Activated CD4-positive, alpha-beta T cell treated with anti-CD3 and anti-CD28 coated beads for 48 hours (primary cell): ENCODE data around the gene FCHO2.

Experiments used
- DNase-seq: peaks from one replicate; pipeline ENCODE4 v3.0.0-alpha.2; 2020

FCHO2 gene

DNA sequence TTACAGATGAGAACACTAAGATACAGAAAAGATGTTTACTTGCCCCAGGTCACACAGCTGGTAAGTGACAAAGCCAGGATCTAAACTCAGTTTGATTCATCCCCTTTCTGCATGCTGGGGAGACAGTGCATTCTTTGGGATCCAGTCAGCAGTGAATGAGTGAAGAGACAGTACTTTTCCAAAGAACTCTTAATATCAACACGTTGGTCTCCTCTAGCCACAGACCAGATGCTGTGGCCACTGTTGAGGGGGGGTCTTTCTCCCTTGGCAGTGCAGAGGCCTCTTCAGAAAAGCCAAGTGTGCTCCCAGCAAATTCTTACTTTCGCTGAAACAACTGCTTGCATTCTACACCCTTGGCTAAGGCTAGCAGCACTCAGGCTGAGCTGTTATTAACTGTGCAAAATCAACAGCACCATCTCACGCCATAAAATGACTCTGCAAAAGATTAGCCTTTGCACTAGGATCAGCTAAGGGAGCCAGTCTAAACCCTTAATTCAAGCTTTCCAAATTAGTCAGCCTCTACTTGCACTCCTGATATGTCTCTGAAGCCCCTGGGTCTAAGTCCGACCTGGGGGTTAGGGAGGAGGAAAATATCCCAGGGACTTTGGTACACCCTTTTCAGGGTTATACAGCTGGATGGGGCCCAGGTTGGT lies 159.7 kb downstream of the FCHO2 start:
- DNase-seq: no peak

DNA sequence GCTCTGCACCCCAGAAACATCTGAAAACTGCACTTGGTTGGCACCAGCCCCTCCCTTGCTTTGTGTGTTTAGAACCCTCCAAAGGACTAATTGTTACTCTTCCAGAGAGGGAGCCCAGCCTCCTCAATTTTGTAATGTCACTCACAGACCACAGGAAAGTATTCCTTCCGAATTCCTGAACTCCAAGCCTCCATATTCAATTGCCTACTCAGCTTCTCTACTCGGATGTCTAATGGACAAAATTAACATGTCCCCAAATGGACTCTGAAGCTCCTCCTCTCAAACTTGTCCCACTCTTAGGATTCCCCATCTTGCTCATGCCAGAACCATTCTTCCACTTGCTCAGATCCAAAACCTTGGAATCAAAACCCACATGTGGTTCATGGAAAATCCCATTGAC lies 160.7 kb downstream of the FCHO2 start:
- no peak for DNase-seq

DNA sequence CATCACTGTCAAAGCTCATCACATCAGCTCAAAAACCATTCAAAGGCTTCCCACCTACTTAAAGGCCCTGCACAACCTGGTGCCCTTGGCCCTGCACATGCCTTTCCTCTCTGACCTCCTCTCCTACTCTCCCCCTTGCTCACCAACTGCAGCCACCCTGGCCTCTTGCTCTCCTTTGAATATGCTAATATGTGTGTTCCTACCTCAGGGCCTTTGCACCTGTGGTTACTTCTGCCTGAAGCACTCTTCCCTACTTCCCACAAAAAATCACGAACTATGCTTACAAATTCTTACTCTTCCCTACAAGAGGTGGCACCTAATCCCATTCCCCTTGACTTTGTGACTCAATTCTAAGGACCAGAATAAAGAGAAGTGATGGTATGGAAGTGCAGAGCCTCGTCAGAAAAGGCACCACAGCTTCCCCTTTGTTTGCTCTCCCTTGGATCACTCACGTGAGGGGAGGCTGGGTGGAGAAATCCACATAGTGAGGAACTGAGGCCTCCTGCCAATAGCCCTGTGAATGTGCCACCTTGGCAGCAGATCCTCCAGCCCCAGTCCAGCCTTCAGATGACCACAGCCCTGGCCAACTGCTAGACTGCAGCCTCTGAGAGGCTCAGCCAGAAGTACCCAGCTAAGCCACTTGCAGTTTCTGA lies 161.4 kb downstream of the FCHO2 start:
- DNase-seq: no peak

DNA sequence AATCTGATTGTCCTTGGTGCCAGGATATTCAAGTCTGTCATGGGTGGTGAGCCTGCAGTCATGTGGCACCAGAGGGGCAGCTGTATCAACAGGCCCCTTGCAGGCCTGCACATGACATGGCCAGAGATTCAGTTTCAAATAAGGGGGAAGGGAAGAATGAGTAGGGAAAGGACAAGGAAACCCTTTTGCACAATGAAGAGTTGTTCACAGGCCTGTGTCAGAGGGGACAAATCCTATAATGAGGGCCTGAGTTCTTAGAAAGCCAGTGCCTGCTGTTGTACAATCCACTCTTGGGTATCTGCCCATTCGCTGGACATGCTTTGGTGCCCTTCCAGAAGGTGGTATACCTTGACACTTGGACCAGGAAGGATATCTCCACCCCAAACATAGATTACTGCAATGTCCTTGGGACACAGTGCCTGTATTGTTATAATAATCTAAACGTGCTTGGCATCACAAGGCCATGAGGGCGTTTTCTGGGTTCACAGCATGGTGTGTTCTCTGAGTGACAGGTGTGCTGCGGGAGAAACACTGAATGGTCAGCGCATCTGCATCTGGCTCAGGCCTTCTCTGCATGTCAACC lies 162.6 kb downstream of the FCHO2 start:
- DNase-seq: no peak

DNA sequence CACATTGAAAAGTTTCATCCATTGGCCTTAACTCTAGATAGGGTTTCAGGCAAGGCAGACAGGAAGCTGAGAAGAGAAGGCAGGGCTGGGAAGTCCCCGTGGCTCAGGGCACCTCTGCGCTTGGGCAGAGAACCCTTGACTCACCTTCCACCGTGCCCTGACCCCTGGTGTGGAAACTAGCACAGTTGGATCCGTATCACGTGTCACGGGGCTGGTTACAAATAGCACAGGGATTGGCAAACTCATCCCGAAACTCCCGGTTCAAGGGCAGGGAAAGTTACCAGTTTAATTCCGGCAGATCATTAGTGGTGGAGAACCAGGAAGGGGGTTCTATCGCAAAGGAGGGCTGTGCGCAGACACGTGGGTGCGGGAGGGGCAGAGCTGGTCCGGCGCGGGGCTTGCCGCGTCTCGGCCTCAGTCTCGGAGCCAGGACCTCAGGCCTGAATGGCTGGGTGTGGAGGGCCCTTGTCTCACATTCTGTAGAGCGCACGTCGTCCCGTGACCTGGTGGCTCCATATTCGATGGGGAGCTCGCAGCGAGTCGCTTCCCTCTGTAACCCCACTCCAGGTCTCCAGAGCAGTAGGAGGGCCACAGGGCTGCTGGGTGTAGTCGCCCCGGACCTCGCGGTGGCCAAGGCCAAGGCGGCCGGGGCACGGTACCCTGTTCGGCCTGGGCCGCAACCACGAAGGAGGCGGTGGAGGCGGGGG lies 163.8 kb downstream of the FCHO2 start:
- DNase-seq: no peak

DNA sequence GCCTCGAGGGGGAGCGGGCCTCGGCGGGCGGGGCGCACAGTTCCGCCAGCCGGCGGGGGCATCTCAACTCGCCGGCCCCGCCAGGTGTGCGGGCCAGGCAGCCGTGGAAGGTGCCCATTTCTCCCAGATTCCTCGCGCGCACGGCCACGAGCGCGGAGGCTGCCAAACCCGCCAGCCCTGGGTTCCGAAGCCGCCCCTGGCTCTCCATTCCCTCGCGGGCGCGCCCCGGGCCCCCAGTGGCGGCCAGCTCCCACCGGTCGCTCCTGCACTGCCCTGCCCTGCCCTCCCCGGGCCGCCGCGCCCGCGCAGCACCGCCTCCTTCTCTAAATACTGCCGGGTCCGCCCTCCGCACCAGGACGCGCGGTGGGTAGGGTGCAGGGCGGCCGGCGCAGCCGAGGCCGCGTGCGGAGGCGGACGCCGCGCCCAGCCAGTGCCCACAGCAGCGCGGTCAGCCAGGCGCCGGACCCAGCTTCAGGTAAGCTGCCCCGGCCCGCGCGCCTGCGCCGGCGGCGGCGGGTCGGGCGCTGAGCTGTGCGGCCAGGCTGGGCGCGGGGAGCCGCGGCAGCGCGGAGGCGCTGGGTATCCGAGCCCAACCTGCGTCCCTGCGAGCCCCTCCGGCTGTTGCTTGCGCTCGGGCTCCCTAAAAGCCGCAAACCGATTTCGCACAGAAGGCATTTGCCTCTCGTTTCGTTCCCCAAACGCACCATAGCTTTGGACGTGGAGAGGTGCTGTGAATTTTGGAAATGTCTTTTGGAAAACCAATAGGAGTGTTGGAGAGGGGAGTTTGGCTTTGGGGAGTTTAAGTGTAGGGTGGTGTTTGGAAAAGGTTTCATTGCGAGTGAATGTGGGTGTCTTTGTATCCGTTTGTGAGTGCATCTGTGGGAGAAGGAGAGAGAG lies 164.6 kb downstream of the FCHO2 start, which contains the start of gene TMEM171:
TSS of gene TMEM171 (plus strand) at position 354 of the 897 bp plus-strand sequence. CDS start 2,799 bp downstream, outside the sequence.
- no peak for DNase-seq

DNA sequence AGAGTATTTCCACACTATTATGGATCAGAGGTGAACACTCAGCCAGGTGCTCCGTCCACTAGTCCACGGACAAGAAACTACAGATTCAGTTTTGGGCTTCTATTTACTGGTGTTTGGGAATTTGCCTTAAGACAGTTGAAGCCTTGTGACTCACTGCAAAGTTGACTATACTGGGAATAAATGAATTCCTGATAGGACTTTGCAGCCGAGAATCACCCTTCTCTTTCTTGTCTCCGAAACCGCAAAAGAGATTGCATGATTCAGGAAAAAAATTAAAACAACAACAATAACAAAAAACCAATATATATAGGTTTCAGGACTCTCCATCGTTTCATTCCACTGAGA lies 165.2 kb downstream of the FCHO2 start:
- DNase-seq: no peak

DNA sequence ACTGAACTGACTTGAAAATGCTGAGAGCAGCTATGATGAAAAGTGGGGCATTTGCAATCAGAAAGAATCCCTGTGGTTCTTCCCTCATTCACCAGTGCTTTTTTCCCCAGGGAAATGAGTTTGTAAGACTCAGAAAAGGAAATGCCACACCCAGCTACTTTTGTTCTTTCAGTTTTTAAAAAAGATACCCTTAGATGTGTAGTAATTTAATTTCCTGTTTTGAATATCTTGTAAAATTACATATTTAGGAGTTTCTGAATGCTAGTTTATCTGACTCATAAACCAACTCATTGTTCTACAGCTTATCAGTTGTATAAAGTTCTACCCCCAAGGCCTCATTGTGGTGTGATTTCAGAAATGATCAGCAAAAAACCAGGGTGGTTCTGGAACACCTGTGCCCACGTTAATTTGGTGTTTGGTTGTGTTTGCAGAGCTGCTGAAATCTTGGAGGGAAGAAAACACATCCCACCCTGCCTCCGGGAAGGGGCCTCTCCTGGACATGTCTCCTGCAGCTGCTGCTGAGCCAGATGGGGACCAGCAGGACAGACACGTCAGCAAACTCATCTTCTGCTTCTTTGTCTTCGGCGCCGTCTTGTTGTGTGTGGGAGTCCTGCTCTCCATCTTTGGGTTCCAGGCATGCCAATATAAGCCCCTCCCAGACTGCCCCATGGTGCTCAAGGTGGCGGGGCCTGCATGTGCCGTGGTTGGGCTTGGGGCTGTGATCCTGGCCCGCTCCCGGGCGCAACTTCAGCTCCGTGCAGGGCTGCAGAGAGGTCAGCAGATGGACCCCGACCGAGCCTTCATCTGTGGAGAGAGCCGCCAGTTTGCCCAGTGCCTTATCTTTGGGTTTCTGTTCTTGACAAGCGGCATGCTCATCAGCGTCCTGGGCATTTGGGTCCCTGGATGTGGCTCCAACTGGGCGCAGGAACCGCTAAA lies 167.3 kb downstream of the FCHO2 start:
- no peak for DNase-seq

DNA sequence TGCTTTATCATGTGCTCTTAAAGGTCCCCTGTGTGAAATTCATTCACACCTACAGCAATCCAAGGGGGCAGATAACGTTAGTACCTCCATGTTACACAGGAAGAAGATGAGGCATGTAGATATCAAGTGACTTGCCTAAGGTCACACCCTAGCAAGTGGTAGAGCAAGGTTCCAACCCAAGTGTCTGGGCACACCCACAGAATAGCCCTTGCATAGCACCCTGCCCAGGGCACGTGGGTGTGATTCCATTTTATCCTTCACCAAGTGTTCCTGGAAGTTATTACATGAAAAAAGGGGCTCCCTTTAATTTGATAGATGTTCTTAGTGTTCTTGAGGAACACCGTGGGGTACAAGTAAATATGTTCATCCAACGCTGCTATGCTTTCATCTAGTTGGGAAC lies 169.4 kb downstream of the FCHO2 start:
- no peak for DNase-seq

DNA sequence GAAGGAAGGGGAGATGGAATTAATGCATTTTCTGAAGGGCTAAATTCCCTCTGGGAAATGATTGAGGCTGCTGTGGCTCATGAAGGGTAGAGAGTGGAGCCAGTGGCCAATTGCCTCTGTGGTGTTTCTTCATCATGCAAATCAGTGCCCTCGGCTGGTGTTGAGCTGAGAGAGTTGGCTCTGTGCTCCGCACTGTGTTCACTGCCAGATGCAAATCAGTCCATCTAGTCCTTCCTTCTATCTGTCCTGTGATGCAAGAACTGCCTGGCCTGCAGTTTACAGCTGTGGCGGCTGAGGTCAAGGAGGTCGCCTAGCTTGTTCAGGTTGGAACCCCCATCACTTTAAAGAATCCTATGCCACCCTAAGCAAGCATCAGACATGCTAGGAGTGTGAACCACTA lies 170.5 kb downstream of the FCHO2 start:
- no peak for DNase-seq

DNA sequence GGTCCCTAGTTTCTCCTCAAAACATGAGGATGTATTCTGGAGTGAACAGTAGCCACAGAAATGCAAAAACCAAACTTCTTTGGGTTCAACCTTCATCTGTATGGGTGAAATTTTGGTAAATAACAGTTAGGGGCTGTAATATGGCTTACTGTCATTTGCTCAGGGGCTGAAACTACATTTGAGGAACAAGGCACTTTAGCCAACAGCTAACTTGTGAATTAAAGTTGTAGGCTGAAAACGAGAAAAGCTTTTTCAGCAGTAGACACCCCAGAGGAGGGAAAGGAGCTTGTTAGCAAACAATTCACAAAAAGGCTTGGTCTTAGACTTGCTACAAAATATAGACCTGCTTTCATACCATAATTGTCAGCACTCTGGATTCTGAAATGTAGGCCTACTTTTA lies 171.1 kb downstream of the FCHO2 start:
- DNase-seq: no peak

DNA sequence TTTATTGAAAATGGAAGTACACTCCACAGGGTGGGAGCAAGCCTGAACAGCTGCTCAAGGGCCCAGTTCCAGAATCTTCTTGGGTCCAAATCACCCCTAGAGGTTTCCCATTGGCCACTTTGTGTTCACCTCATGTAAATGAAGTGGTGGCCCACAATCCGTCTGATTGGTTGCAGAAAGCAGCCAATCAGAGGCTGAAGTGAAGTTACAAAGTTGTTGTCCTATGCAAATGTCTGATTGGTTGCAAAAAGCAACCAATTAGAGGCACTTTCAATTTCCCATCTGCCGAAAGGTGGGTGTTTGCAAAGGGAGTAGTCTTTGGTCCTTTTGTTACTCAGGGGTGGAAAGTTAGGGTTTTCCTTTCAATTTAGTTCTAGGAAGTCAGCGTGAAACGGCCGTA lies 173.3 kb downstream of the FCHO2 start:
- no peak for DNase-seq

DNA sequence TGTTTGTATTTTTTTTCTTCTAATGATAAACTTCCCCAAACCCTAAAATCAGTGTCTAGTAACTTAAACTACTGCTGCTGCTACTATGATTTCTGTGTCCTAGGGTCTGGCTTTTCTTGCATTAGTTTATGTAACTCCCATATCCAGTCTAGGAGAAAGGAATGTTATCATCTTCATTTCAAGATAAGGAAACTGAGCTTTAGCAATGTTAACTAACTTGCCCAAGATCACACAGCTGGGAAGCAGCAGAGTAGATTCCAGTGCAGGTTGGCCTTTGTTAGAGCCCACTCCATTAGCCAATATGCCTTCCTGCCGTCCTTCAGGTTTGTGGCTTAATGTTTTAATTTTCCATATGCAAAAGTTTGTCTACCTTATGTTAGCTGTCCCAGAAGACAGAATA lies 175.0 kb downstream of the FCHO2 start:
- no peak for DNase-seq

DNA sequence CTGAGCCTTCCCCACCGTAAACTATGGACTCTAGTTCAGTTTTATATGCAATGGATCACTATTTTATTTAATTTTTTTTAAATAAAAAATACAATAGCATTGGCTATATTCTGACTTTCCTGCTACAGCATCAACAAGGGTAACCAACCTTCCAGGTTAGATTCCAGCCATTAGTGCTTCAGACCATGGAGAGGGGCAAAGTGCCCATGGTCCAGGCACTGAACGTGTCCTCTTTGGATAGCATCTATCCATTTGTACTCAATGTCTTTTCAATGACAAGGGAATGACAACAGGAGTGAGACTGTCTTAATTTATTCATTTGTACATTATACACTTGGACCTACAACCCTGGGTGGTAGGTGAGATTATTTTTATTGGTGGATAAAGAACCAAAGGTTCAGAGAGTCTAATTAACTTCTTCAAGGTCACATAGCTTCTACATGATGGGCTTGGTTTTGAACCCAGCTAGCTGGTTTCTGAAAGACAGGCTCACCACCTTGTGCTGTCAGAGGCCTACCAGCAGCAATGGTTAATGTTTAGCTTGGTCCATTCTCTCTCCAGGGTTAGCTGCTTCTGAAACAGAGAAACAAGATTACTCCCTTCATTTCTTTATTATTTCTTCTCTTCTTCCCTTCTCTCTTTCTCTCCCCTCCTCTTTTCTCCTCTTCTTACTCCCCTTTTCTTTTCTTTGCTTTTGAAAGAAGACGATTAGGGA lies 176.0 kb downstream of the FCHO2 start:
- no peak for DNase-seq

DNA sequence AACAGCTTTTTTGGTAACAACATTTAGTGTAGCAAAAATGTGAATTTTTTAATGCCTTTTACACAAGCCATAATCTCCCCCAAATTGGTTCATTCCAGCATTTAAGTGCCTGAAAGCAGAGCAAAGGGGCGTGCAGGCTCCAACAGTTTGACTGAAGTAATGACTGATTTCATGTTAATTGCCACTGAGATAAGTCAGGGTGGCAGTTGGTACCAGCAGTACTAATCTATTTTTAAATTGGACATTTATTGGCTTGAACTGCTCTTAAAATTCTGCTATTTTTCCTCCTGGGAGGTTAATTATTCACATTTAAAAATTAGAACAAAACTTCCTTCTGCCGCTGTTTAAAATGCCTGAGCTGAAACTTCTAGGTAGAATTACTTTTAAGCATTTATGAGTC lies 176.9 kb downstream of the FCHO2 start:
- no peak for DNase-seq

DNA sequence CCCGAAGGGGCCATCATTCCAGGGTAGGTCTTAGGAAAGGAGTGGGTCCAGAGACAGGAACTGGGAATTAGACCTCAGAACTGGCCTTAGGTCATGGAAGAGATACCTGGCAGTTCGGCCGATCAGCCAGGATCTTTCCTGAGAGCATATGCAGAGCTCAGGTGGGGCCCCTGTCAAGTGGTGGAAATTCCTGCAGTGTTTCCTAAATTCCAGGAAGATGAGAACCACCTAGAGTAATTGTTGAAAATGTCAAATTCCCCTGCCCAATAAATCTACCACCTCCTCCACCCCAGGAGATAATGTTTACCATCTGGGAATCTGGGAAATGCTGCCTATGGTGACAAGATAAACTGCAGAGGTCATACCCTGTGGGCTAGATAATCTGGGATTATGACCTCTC lies 179.2 kb downstream of the FCHO2 start:
- DNase-seq: no peak

DNA sequence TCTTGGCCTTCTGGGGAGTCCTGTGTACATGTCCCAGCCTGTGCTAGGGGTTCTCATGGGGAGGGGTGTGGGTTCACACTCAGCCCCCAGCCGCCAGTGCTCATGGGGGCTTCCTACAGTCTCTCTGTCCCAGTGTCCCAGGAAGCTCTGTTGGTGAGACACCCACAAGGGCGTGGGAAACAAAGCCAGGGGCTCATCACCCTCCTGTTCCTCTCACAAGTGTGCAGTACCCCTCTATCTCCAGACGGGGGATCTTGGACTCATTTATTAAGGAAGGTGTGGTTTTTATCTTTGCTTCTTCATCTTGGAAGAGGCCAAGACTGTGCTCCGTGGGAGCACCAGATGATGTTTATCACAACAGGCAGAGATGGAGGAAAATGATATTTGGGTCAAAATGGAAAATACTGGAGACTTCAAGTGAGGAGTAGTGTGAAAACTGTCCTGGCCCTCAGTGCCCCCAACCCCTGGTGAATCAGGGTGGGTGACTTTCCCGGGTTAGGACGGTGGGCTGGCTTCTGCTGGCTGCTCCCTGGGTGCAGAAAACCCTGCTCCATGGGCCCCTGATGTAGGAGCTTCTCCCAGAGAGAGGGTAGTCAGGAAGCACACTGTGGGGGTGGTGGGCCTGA lies 179.7 kb downstream of the FCHO2 start:
- DNase-seq: peak; percentile 29

DNA sequence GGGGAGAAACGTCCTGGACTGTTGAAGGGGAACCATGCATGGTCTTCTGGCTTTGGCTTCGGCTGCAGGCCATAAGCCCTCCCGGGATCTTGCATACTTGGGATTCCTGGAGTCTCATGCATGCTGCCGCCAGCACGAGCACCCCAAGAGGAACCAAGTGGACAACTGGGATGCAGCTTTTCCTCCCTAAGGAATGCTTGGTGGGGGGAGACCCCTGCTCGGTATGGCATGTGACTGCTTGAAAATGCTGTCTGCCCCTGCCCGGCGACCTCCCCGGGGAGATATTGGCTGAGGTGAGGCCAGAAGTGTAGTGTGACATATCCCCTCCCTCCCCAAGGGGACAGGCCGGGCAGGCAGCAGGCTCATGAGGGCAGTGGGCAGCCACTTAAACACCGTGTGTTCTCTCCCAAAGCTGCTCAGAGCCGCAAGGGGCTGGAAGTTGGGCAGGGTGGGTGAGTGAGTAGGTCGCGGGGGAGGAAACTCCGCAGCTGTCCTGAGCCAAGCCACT lies 180.3 kb downstream of the FCHO2 start:
- DNase-seq: no peak

DNA sequence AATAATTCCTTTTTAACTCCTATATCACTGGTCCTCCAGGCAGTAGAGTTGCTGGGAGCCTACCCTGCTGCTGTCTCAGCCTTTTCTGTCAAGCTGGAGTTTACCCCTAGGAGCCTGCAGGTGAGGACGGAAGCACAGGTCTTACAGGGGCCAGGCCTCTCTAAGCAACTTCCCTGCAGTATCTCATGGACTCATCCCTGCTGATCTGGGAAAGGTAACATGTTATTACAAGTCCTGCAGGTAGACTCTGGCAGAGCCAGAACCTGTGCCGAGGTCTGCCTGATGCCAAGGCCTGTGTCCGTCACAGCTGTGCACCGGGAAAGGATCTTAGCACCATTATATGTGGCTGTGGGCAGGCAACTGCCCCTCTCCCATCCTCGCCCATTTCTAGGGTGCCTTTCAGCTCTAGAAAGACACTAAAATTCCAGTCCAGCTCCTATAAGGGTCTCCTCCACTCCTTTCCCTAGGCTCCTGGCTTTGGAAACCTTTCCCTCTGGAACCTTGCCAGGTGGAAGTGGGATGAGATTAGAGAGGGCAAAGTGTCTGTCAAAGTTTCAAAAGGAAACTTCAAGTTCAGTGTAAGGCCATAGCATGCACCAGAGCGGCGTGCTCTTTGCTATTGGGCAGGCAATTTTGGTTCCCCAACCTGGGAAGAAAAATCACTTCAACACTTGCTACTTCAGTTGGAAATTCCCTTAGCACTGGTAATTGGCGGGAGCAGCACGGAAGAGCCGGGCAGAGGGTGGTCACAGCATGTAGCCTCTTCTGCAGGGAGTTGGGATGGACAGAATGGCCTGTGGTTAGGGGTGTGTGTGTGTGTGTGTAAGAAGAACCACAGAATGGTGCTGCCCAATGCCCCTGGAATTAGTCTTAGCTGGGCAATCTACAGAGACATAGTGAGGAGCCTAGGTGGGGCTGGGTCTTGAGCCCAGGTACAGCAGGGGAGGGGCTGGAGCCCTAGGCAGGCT lies 182.0 kb downstream of the FCHO2 start:
- DNase-seq: no peak
